ENCODE data around the gene GLI3.

The GLI3 gene

DNA sequence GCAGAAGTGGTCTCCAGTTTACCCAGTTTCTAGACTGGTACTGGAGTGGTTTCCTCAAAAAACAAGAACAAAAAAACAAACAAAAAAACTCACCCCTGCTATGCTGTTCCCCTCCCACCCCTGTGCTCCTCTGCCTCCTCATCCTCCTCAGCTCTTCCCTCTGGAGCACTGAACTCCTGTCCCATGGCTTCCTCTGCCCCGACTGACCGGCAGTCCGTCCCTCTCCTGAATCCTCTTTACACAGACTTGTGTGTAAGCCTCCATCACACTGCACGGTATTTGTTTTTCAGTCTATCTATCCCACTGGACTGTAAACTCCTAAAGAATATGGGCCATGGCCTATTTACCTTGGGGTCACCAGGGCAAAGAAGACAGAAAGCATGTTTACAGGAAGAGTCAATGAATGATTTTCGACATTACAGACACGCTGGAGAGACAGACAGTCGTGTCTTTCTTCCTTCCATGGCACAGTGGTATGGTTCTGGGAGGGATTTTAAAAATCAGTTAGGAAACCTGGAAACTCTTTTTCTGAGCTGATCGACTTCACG, 265.3 kb downstream of the GLI3 start:
- DNase-seq (ENCODE audit: low spot score) = no peak

- DNase-seq (ENCODE audit: low spot score) = no peak
Measured at GRCh38 chr7:41970941-41971340, 266.1 kb downstream of the GLI3 start.

- no peak for DNase-seq (ENCODE audit: low spot score)
Measured at GRCh38 chr7:41969561-41970105, 267.4 kb downstream of the GLI3 start.

DNA sequence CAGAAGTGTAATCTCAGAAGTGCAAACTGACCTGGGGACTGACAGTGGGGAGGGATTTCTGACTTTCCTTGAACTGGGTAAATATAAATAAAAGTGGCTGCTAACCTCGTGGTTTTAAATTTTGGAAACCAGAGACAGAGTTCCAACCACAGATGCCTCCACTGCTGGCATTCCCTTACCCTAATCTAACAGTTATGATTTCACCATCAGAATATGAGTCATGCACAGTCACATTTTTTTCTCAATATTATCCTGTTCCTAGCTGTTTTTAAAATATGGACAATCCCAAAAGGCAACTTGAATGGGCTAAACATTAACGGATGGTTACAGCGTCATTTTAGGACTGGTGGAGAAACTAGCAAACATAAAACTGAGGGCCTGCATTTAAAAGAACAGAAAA, 269.9 kb downstream of the GLI3 start:
- no peak for DNase-seq (ENCODE audit: low spot score)

DNA sequence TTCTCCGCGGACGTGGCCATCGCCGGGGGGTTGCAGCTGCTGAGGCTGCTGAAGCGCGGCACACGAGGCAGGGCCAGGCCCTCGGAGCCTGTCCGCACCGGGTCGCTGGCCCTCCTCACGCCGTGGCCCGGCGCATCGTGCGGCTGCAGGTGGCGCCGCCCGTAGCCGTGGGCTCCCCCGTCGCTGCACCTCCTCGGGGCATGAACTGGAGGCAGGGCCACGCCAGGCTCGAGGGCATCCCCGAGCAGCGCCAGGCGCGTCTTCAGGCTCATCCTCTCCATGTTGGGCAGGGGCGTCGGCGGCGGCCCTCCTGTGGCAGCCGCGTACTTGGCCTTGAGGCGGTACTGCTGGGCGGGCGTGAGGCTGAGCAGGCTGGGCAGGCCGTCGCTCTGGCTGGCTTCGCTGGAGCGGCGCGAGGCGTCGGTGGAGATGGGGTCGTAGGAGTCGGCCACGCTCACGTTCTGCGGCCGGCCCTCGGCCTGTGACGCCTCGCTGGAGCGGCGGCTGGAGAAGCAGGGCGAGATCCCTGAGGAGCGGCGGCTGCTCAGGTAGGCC, 271.0 kb downstream of the GLI3 start:
- no peak for DNase-seq (ENCODE audit: low spot score)

DNA sequence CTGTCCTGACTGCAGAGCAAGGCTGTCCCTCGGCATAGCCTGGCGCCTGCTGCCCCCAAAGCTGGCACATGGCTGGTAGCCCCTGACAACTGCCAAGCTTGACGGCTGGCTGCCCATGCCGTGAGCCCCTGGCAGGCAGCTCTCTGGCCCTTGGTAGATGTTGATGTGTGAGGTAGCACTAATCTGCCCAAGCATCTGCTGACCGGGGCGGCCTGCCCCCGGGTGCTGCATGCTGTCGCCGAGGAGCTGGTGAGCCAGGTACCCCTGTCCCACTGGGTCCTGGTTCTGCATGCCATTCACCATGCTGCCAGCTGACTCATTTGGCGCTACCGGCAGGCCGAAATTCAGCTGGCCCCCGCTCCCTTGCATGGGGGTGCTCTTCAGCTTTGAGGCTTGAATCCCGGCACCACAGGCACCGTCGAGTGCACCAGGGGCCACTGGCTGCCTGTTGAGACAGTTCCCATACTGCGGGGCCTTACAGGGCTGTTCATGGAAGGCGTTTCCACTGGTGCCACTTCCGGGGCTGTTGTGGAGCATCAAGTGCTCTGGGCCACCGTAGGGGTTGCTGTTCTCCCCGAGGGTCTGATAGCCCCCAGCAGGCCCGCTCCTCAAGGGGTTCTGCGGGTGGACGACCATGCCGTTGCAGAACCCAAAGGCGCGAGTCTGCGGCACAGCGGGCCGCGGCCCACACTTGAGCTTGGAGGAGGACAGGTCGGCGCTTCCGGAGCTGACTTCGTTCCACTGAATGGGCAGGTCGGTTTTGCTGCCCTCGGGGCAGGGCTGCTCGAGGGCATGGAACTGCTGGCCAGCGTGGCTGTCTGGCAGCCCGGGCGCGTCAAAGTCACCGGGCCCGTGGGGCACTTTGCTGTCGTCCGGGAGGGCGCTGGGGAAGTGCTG, 271.9 kb downstream of the GLI3 start:
- DNase-seq (ENCODE audit: low spot score) = no peak

DNA sequence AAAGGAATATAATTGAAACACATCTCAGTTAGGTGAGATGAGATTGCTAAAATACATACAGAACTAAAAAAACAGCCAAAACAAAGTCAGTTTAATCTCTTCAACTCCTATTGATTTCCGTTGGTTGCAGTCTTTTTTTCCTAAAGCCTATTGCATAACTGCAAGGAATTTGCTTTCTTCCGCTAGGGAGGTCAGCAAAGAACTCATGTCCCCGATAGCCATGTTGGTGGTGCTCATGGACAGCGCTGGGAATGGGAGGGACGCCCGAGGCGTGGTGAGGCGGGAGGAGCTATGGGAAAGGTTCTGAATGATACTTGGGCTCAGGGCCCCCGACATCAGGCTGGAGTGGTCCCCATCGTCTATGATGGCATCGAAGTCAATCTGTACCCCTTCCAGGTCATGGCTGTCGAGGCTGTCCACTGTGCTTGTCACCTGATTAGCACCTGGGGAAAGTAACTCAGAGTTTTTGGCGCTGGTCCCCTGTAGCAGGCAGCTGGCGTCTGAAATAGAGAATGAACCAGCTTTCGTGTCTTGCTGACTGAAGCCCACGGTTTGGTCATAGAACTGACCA, 272.7 kb downstream of the GLI3 start:
- DNase-seq (ENCODE audit: low spot score) = no peak

DNA sequence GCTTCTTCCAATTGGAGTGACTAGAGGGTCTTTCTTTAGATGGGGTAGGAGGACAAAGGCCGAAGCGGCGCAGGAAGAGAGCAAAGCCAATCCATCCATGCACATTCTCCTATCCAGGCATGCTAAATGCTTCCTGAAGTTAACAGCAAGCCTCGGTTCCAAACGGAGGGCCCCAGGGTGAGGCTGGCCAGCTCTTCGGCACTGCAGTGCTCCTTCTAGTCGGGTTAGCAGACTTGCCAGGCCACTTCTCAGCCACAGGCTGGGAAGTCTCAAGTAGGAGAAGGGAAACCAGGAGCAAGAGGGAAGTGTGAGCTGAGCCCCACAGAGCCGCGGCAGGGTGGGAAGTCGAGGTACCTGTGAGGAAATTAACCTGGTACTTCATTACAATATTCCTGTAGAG, 280.3 kb downstream of the GLI3 start:
- no peak for DNase-seq (ENCODE audit: low spot score)

GRCh38 chr7:41955893-41956675, 280.9 kb downstream of the GLI3 start:
- DNase-seq (ENCODE audit: low spot score) = no peak

DNA sequence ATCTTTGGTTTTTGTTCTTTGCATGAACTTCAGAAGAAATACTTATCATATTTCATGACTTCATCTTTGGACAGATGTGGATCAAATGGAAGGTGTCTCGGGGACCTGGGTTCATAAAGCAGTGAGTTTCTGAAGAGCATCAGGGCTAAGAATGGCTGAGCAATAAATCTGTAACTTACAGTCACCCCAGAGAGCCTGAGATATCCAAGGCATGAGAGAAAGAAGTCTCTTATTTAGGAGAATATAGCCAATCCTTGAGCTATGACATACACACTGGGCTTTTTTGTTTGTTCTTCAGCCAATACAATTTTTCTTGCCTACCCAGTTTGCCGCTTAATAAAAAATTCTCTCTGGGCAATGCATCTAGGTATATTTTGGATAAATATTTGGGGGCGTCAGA, 281.6 kb downstream of the GLI3 start:
- no peak for DNase-seq (ENCODE audit: low spot score)

- no peak for DNase-seq (ENCODE audit: low spot score)
Measured at GRCh38 chr7:41954976-41955375, 282.0 kb downstream of the GLI3 start.

DNA sequence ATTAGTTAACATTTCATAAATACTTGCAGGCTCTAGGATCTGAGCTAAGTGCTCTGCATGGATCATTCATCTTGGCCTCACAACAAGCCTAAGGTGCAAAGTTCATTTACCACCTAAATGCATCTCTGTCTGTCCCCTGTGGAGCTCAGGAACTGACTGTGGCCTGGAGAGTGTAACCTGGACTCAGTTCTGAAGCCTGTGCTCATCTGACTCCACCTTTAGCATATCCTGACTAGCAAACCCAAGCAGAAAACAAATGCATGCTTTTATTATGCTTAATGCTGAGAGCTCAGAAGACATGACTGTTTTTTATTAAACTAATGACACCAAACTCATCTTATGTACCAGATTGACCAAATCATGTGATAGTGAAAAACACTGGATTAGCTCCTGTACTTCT, 288.5 kb downstream of the GLI3 start:
- no peak for DNase-seq (ENCODE audit: low spot score)

DNA sequence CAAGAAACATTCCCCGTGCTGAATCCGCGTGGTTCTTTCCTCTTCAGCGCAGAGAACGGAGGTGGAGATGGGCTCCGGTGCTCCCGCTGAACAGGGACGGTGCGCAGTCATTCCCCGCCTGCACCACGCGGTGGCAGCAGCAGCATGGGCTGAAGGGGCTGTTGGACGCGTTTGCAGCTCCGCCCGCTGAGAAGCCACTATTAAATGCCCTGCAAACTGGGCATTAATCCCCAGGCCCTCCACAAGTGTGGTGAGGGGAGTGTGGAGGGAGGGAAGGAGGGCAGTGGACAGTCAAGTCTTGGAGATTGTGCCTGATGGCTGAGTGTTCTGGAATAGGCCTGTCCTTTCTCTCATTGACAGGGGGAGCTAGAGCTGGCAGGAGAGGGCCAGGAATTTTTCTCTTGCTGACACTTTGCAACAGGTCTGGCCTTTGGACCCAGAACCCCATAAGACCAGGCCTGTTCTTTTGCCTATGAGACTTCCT, 293.9 kb downstream of the GLI3 start:
- DNase-seq (ENCODE audit: low spot score) = peak; percentile 86

DNA sequence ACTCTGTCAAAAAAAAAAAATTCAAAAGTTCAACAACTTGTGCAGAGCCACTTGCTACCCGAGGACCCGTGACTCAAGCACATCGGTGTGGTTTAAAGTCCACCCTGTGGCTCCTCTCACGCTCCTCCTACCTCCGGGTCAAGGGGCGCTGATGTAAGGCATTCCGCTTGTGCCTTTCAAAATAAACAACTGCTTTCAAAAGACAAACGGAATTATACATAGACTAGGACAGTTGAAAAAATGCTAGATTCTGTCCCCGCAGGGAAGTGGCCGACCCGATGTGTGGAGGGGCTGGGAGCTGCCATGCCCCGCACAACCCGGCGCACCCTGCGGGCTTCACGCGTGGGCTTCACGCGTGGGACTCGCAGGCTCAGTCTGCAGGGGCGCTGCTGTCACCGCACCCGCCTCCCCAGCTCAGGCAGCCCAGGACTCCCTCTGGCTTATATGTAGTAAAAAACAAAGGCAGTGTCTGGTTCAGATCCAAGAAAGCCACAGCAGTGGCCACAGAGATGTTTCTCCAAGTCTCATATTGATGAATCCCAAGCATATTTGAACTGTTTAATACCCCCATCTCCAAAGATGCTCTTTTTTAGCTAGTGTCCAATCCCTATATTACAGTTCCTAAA, 294.4 kb downstream of the GLI3 start:
- peak; percentile 75 for DNase-seq (ENCODE audit: low spot score)

DNA sequence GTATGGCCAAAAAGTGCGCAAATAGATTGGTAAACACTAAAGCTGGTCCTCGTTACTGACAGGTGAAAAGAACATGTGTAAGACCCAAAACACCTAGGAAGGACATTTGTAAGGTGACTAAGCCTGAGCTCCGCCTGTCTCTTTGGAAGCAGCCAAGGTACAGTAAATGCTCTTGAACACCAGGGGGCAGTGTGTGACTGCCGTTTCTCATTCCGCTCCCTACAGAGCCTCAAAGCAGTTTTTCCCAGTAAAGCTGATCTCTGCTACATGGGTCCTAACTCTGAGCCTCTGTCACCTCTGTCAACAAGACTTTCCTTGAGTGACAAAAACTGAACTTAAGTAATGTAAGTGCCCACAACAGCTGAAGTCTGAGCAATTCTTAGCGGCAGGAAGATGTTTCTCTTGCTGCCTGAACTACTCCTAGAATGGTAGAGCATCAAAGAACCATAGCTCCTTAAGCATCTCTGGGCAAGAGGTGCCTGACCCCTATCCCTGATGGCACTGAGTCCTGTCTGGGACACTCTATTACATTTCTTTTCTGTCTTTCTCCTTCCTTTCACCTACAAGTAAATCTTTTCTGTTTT, 296.2 kb downstream of the GLI3 start:
- peak; percentile 86 for DNase-seq (ENCODE audit: low spot score)

- no peak for DNase-seq (ENCODE audit: low spot score)
Measured at GRCh38 chr7:41938371-41938770, 298.6 kb downstream of the GLI3 start.

DNA sequence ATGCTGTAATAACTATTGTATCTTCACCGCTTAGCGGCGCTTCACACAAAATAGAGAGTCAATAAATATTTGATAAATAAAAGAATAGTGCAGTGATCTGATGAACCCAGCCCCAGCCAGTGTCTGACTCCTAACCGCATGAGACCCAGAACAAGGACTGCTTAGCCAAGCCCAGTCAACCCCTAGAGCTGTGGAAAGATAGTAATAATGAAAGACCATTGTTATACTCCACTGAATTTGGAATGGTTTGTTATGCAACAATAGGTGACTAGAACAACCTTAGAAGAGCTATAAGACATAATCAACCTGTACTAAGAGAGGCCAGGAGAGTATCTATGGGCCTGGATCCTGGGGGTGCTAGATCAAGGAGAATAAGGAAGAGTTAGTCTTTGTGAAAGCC, 303.6 kb downstream of the GLI3 start:
- DNase-seq (ENCODE audit: low spot score) = no peak

GRCh38 chr7:41931263-41931646, 305.8 kb downstream of the GLI3 start:
- no peak for DNase-seq (ENCODE audit: low spot score)

DNA sequence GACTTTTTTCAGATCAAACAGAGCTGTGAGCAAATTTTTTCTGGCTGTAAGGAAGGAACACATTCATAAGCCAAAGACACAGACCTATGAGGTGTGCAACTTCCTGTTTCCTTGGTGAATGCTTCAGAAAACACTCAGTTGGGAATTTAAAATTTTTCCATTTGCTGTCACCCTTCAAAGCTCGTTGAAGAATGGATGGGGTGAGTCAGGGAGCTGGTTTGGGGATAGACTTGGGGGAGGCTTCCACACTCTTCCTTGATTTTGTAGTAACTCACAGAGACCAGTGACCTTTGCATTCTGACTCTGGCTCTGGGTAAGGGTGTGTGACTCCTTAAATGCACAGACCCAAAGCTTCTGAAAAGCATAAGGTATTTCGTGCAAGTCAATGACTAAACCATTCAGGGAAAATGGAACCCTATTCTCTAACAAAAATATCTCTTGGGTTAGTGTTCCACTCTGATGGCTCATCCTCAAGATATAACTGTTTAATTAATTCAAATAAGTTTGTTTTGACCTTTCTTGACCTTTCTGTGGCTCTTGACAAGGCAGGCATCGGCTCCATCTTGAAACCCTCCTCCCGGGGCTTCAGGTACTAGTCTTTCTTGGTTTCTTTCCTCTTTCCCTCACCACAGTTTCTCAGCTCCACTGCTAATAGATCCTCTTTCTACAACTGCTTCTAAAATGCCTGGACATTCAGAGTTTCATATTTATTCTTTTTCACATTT, 306.3 kb downstream of the GLI3 start:
- DNase-seq (ENCODE audit: low spot score) = no peak

DNA sequence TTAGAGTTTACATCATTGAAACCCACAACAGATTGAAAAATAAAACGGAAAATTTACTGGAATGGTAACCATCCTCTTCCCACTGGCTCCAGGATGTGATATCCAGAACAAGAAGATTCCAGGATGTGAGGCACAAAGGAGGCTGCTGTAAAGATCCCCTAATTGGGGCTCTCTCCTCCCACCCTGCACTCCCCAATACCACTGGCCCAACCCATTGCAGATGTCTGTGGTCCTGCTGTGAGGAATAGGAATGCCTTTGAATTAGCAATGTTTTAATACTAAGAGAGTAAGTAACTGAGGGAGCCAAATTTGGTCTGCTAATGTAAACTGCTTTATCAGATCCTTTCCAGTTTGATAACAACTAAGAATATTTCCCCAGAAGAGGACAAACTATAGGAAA, 308.2 kb downstream of the GLI3 start:
- DNase-seq (ENCODE audit: low spot score) = no peak

All from SW480 (cell line).